ENCODE results near the gene JARID2. TPM values are rescaled to one million over a fixed set of nuclear protein-coding genes. Genes with fewer than 3 reads are reported as not detected.
A peak's percentile ranks its signal among the peaks of the same experiment; 100 is the strongest.

JARID2 gene
- total RNA-seq, 1 donor from 2014 or later = 66.1 TPM

GRCh38 chr6:15423286-15423993 is 177.6 kb downstream of the JARID2 start:
- H3K4me1 Mint-ChIP-seq (ENCODE audit: unreplicated experiment) = peaks cover 55% of the 10 kb centered on the region
- TF ChIP-seq CTCF (IDR thresholded peaks at IDR 0.05; ENCODE audit: unreplicated experiment) = no peak
- no peak for DNase-seq (ENCODE audit: low spot score)
- peaks cover 13% of the 10 kb centered on the region for H3K27me3 Mint-ChIP-seq (ENCODE audit: unreplicated experiment)
- peak overlapping the region; percentile 54 for H3K4me3 Mint-ChIP-seq (ENCODE audit: unreplicated experiment)
- H3K36me3 Mint-ChIP-seq (ENCODE audit: low read depth, unreplicated experiment) = peaks cover 19% of the 10 kb centered on the region
- peak overlapping the region; percentile 86 for H3K27ac Mint-ChIP-seq (ENCODE audit: unreplicated experiment)
- no peaks in the 10 kb centered on the region for H3K9me3 Mint-ChIP-seq (ENCODE audit: unreplicated experiment)

GRCh38 chr6:15425947-15426346 is 180.1 kb downstream of the JARID2 start:
- peaks cover 60% of the 10 kb centered on the region for H3K4me1 Mint-ChIP-seq (ENCODE audit: unreplicated experiment)
- H3K27me3 Mint-ChIP-seq (ENCODE audit: unreplicated experiment) = peaks cover 13% of the 10 kb centered on the region
- no peaks in the 10 kb centered on the region for H3K9me3 Mint-ChIP-seq (ENCODE audit: unreplicated experiment)
- H3K4me3 Mint-ChIP-seq (ENCODE audit: unreplicated experiment) = no peak overlapping the region
- H3K36me3 Mint-ChIP-seq (ENCODE audit: low read depth, unreplicated experiment) = peaks cover 5% of the 10 kb centered on the region
- no peak for TF ChIP-seq CTCF (IDR thresholded peaks at IDR 0.05; ENCODE audit: unreplicated experiment)
- no peak for DNase-seq (ENCODE audit: low spot score)
- peak overlapping the region; percentile 95 for H3K27ac Mint-ChIP-seq (ENCODE audit: unreplicated experiment)

DNA sequence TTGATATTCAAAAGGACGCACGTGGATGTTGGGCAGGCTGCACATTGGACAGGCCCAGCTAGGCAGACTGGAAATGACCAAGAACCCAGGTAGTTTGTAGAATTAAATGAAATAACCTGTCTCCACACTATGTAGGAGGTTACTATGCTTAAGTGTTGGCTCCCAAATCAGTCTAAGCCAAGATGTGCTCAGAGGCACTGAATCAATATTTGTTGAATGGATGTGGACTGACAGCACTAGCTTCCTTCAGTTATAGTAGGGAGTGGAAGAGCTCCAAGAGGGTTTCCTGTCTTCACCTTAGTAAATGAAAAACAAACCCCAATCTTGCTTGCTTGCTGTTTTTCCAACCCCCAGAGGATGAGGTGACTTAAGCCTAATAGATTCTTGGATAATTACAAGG is 180.5 kb downstream of the JARID2 start:
- H3K9me3 Mint-ChIP-seq (ENCODE audit: unreplicated experiment) = no peaks in the 10 kb centered on the region
- H3K27me3 Mint-ChIP-seq (ENCODE audit: unreplicated experiment) = peaks cover 16% of the 10 kb centered on the region
- H3K36me3 Mint-ChIP-seq (ENCODE audit: low read depth, unreplicated experiment) = peaks cover 5% of the 10 kb centered on the region
- no peak for TF ChIP-seq CTCF (IDR thresholded peaks at IDR 0.05; ENCODE audit: unreplicated experiment)
- H3K4me3 Mint-ChIP-seq (ENCODE audit: unreplicated experiment) = no peak overlapping the region
- H3K27ac Mint-ChIP-seq (ENCODE audit: unreplicated experiment) = peak overlapping the region; percentile 95
- DNase-seq (ENCODE audit: low spot score) = no peak
- H3K4me1 Mint-ChIP-seq (ENCODE audit: unreplicated experiment) = peaks cover 60% of the 10 kb centered on the region

GRCh38 chr6:15426901-15427300 is 181.0 kb downstream of the JARID2 start:
- no peak for TF ChIP-seq CTCF (IDR thresholded peaks at IDR 0.05; ENCODE audit: unreplicated experiment)
- Mint-ChIP-seq H3K4me1 (ENCODE audit: unreplicated experiment) (peaks cover 60% of the 10 kb centered on the region), H3K36me3 (ENCODE audit: low read depth, unreplicated experiment) (peaks cover 5% of the 10 kb centered on the region), H3K4me3 (ENCODE audit: unreplicated experiment) (no peak overlapping the region), H3K27me3 (ENCODE audit: unreplicated experiment) (peaks cover 14% of the 10 kb centered on the region), H3K9me3 (ENCODE audit: unreplicated experiment) (no peaks in the 10 kb centered on the region), H3K27ac (ENCODE audit: unreplicated experiment) (peak overlapping the region; percentile 95)
- no peak for DNase-seq (ENCODE audit: low spot score)

- H3K27me3 Mint-ChIP-seq (ENCODE audit: unreplicated experiment) = peaks cover 14% of the 10 kb centered on the region
- H3K9me3 Mint-ChIP-seq (ENCODE audit: unreplicated experiment) = no peaks in the 10 kb centered on the region
- no peak overlapping the region for H3K4me3 Mint-ChIP-seq (ENCODE audit: unreplicated experiment)
- peaks cover 60% of the 10 kb centered on the region for H3K4me1 Mint-ChIP-seq (ENCODE audit: unreplicated experiment)
- H3K36me3 Mint-ChIP-seq (ENCODE audit: low read depth, unreplicated experiment) = peaks cover 5% of the 10 kb centered on the region
- no peak for TF ChIP-seq CTCF (IDR thresholded peaks at IDR 0.05; ENCODE audit: unreplicated experiment)
- peak overlapping the region; percentile 95 for H3K27ac Mint-ChIP-seq (ENCODE audit: unreplicated experiment)
- DNase-seq (ENCODE audit: low spot score) = peak; percentile 20
These were observed 181.6 kb downstream of the JARID2 start for GRCh38 chr6:15427331-15428070.
